Measurements from ENCODE around the gene SNRK. TPM values are rescaled to one million over a fixed set of nuclear protein-coding genes. Genes with fewer than 3 reads are reported as not detected.

The SNRK gene
- total and polyA plus RNA-seq, 2 experiments from 2014 or later = 5.5 to 18.8 TPM

- no peak overlapping the region for H2AFZ ChIP-seq
- H3K27ac ChIP-seq (ENCODE audit: low read depth) = no peak overlapping the region
- H3K4me2 ChIP-seq = no peak overlapping the region
- H3K4me3 ChIP-seq = no peak overlapping the region
- no peaks in the 10 kb centered on the region for H3K79me2 ChIP-seq (replicated peaks; ENCODE audit: insufficient read depth)
- H3K4me1 Mint-ChIP-seq = peaks cover 26% of the 10 kb centered on the region
- H3K4me3 Mint-ChIP-seq = no peak overlapping the region
- H3K4me1 ChIP-seq (ENCODE audit: insufficient read depth) = no peaks in the 10 kb centered on the region; the same call in 1 of the 2 replicates
- peaks cover 10% of the 10 kb centered on the region for H3K9me2 ChIP-seq (ENCODE audit: insufficient read depth)
- no peaks in the 10 kb centered on the region for H3K36me3 ChIP-seq (ENCODE audit: insufficient read depth)
- no peaks in the 10 kb centered on the region for H4K20me1 ChIP-seq (replicated peaks; ENCODE audit: insufficient read depth)
- no peaks in the 10 kb centered on the region for H3K27me3 Mint-ChIP-seq (ENCODE audit: insufficient read depth, low read depth, poor library complexity)
- no peaks in the 10 kb centered on the region for H3F3A ChIP-seq (replicated peaks; ENCODE audit: low read depth)
- ATAC-seq (no peak), DNase-seq (ENCODE audit: low spot score) (no peak)
- no peak overlapping the region for H3K27ac Mint-ChIP-seq
- TF ChIP-seq EZH2 (IDR thresholded peaks at IDR 0.05; ENCODE audit: low read depth, unreplicated experiment) (no peak), ZNF462 (CRISPR knock-in tag; IDR thresholded peaks at IDR 0.05) (no peak), JUNB (IDR thresholded peaks at IDR 0.05; ENCODE audit: unreplicated experiment) (no peak), POLR2AphosphoS5 (IDR thresholded peaks at IDR 0.05; ENCODE audit: low read depth) (no peak), REST (IDR thresholded peaks at IDR 0.05; ENCODE audit: unreplicated experiment) (no peak), ZNF331 (CRISPR knock-in tag; IDR thresholded peaks at IDR 0.05; ENCODE audit: low read depth) (no peak), NANOG (IDR thresholded peaks at IDR 0.05; ENCODE audit: borderline replicate concordance) (no peak), STAT1 (IDR thresholded peaks at IDR 0.05; ENCODE audit: unreplicated experiment) (no peak), ETS1 (IDR thresholded peaks at IDR 0.05) (no peak), ZNF114 (CRISPR knock-in tag; IDR thresholded peaks at IDR 0.05) (no peak), EZH2phosphoT487 (IDR thresholded peaks at IDR 0.05; ENCODE audit: unreplicated experiment) (no peak), CTCF (conservative IDR thresholded peaks at IDR 0.05; ENCODE audit: low read depth in 2 of 2) (no peak), CREB1 (CRISPR knock-in tag; IDR thresholded peaks at IDR 0.05; ENCODE audit: low read depth) (no peak)
- H3K27me3 ChIP-seq (ENCODE audit: insufficient read depth) = no peaks in the 10 kb centered on the region
- H3K36me3 Mint-ChIP-seq (ENCODE audit: low read depth) = no peaks in the 10 kb centered on the region
- H3K9me3 Mint-ChIP-seq = no peaks in the 10 kb centered on the region
Observed at GRCh38 chr3:43249405-43249804, 36.9 kb upstream of the SNRK start.

Data from GM23338 (cell line).